GM18505 (cell line): Measurements from ENCODE around the gene MDP1.

ENCODE experiments used
- ATAC-seq: cut with Tn5 transposase; IDR thresholded peaks from one replicate; pipeline ENCODE4 v1.9.1; 2021; ENCODE audit not compliant: unreplicated experiment
- POLR2A ChIP-seq: IDR thresholded peaks from 4 replicates; pipeline ENCODE4 v1.6.1; 2011; ENCODE audit warnings: borderline replicate concordance; ENCODE audit not compliant: insufficient read depth, insufficient read length; ENCODE audit errors: extremely low read depth

Gene MDP1

DNA sequence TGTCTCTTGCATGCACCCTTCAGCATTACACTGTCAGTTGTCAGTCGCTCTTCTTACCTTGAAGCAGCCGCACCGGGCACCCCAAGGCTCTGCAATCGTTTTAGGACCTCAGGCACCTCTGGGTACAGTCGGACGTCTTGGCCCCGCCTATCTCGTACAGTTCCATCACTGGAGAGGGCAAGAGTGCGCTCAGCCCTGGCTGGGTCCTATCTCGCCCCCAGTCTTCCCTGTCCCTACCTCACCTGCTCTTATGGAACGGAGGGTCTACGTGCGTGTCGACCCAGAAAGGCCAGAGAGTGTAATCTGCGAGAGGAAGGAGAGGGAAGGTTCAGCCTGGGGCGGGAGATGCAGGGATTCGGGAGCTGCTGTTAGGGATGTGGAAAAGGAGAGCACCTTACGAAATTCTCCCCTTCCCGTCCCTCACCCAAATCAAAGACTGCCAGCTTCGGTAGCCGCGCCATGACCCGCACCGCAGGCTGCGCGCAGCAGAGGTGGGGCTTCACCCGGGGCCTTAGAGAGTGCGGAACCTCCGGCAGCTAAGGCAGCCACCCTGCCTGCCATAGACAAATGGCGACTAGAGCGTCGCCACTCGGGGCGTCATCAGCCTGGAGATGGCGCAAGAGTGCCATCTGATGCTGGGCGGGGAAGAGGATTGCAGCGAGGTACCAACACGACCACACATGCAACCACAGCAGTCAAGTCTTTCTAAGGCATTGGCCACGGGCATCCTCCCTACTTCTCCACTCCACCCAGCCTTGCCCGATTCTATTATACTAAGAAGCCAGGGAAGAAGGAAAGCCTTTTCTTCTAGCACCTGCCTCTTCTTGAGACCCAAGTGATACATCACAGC lies at the start of gene MDP1:
TSS of gene MDP1 (minus strand) at position 572 of the 850 bp plus-strand sequence. CDS start at position 461, 111 bp downstream.
- TF ChIP-seq POLR2A: peak; percentile 89
- ATAC-seq: peak; percentile 60

- ATAC-seq: no peak
- no peak for TF ChIP-seq POLR2A
Observed at GRCh38 chr14:24264298-24264697, 48.4 kb upstream of the MDP1 start.

DNA sequence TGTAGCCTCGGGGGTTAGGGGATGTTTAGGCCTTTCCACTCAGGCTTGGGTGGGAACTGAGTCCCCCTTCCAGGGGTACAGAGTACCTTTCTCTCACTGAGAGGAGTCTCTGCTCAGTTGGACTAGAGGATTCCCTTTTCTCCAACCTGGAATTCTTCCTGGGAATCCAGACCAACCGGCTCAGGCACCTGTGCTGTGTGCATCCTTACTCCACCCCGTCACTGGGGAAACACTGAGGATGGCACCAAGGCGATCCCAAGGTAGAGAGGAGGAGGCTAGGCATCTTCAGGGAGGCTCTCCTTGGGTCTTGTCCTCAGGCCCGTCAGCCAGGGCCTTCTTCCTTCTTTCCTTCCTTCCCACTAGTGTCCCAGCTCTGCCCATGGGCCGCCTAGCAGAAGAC lies 48.0 kb upstream of the MDP1 start:
- no peak for TF ChIP-seq POLR2A

DNA sequence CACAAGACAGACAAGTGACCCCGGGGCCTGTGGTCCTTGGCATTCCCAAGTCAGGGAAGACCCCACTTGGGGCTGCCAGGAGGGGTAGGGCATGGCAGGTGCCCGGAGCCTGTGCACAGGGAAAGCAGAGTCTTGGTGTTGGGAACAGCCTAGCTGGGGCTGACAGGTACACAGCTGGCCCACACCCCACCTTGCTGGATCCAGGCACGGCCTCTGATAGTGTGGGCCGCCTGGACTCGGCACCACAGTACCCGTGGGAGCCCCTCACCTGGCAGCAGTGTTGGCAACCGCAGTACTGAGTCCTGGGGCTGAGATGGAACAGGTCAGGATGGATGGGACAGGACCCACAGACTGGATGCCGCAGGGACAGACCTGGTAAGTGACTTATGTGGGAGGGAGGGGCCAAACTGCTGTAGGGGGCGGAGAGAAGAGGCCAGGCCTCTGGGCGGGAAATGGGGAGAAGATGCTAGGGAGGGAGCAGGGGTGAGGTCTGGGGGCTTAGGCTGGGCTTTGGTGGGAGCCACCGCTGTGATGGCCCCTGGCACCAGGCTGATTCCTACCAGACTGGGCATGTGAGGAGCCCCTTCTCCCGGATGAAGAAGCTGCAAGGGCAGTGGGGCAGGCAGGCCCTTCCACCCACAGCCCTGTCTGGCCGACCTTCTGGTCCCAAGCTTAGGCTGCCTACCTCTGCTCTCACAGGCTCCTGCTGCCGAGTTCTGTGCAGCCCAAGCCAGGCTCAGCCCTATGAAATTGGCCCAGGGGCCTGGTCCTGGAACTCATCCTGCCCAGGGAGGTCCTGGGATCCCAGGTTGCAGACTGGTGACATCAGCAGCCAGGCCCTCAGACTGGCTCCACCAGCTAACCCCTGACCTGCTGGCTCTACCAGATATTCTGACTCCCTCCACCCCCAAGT lies 47.2 kb upstream of the MDP1 start, which contains the start of gene TGM1:
TSS of gene TGM1 (minus strand) at position 357 of the 913 bp plus-strand sequence. CDS start 825 bp downstream, outside the sequence.
- ATAC-seq: no peak
- TF ChIP-seq POLR2A: no peak

More for the DNA sequence above, 48.0 kb upstream of the MDP1 start:
- ATAC-seq: no peak

GRCh38 chr14:24261969-24262327 lies 46.1 kb upstream of the MDP1 start:
- no peak for ATAC-seq
- no peak for TF ChIP-seq POLR2A

GRCh38 chr14:24261256-24261968 lies 45.5 kb upstream of the MDP1 start:
- TF ChIP-seq POLR2A: no peak
- no peak for ATAC-seq

- no peak for TF ChIP-seq POLR2A
- ATAC-seq: no peak
Observed at GRCh38 chr14:24260780-24261157, 44.9 kb upstream of the MDP1 start.

GRCh38 chr14:24260026-24260779 lies 44.3 kb upstream of the MDP1 start:
- ATAC-seq: no peak
- no peak for TF ChIP-seq POLR2A

DNA sequence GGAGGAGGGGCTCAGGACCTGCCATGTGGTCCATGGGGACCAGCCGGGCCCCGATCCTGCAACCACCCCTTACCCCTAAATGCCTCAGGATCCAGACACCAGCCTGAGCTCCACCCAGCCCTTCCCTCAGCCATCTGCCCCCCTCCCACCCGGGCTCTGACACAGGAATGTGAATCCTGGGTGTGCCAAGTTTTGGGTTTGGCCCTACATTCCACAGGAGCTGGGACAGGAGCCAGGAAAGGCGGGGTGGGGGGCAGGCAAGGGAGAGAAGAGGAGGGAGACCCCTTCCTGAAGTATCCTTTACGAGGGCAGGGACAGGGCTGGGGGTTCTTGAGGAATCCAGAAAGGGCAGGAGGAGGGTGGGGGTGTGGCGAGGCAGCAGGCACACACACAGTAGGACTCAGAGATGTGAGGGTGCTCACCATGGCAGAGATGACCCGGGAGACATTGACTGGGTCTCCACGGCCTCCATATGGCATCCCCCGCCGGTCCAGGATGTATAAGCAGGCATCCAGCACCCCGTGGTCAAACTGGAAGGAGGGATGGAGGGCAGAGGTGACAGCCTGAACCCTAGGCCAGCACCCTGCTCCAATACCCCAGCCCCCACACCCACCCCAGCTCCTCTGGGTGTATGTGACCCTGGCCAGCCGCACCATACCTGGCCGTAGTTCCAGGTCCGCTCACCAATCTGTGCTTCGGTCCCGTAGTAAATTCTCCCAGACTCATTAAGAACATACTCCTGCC lies 43.6 kb upstream of the MDP1 start:
- no peak for ATAC-seq
- TF ChIP-seq POLR2A: no peak

DNA sequence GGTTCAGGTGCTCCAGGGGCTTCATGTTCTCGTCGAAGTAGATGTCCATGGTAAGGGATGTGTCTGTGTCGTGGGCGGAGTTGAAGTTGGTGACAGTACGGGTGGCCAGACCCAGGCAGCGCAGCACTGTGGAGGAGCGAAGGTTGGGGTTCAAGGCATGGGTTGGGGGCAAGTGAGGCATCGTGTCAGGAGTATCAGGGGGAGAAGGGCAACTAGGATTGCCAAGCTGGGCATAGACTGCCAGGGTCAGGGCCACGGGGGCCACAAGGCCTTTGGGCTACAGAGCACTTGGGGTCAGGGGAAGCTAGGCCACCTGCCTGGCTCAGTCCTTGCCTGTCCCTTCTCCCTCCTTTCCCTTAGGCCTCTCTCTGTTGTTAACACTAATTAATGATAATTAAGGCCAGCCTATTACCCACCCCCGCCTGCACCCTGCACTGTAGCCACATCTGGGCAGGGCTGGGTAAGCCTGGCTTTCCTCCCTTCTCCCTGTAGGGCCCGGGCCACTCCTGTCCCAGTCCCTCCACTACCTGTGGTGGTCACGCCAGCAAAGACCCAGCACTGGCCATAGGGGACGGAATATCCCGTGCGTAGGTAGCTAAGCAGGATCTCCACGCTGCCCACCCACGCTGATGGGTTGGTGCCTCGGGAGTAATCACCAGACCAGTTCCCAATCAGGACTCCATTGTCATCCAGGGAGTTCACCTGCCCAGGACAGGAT lies 42.8 kb upstream of the MDP1 start:
- ATAC-seq: no peak
- no peak for TF ChIP-seq POLR2A

GRCh38 chr14:24258119-24258518 lies 42.3 kb upstream of the MDP1 start:
- no peak for TF ChIP-seq POLR2A
- no peak for ATAC-seq
